SU-DHL-6 (cell line): Measurements from ENCODE around the gene GAPDHS.

ENCODE experiments used
- H2AFZ ChIP-seq: fragments of 200-600 bp; sonication (generic); 2 replicates; pipeline ENCODE4 v1.6.1; 2014; ENCODE audit warnings: low read depth, mild to moderate bottlenecking, moderate library complexity, mixed read lengths, antibody characterized with exemption, low read length; ENCODE audit not compliant: severe bottlenecking
- H3F3A ChIP-seq: fragments of 200-600 bp; shearing (Covaris generic); 2 replicates; pipeline ENCODE4 v1.6.0; 2016; ENCODE audit warnings: antibody characterized with exemption, mild to moderate bottlenecking; ENCODE audit not compliant: insufficient read depth
- H3K27ac ChIP-seq: fragments of 200-600 bp; sonication (generic); 2 replicates; pipeline ENCODE4 v1.5.1; 2016; ENCODE audit warnings: low read depth, mild to moderate bottlenecking, low read length, moderate library complexity, mixed read lengths
- H3K27me3 ChIP-seq: fragments of 200-600 bp; sonication (generic), shearing (Covaris generic); 2 replicates; pipeline ENCODE4 v1.6.0; 2014; ENCODE audit warnings: mild to moderate bottlenecking, low read length
- H3K36me3 ChIP-seq: fragments of 200-600 bp; sonication (generic); 2 replicates; pipeline ENCODE4 v1.6.1; 2014; ENCODE audit warnings: mild to moderate bottlenecking, low read length, mixed read lengths
- H3K4me2 ChIP-seq: fragments of 300-600, 200-600 bp; shearing (Covaris generic), sonication (generic); 2 replicates; pipeline ENCODE4 v1.6.0; 2014; ENCODE audit warnings: low read length, low read depth, mild to moderate bottlenecking; ENCODE audit not compliant: poor library complexity, severe bottlenecking
- H3K4me3 ChIP-seq: fragments of 200-600 bp; sonication (generic); 2 replicates; pipeline ENCODE4 v1.5.1; 2014; ENCODE audit warnings: antibody characterized with exemption, low read length, mild to moderate bottlenecking, mixed read lengths; ENCODE audit not compliant: insufficient read depth, poor library complexity, severe bottlenecking
- H3K79me2 ChIP-seq: fragments of 200-600 bp; sonication (generic); 2 replicates; pipeline ENCODE4 v1.6.1; 2014; ENCODE audit warnings: mild to moderate bottlenecking, low read length, moderate library complexity; ENCODE audit not compliant: insufficient read depth
- H3K9ac ChIP-seq: fragments of 200-600 bp; sonication (generic); 2 replicates; pipeline ENCODE4 v1.7.0; 2014; ENCODE audit warnings: mild to moderate bottlenecking, low read length
- H3K9me2 ChIP-seq: fragments of 200-600 bp; sonication (generic); replicated peaks from 2 replicates; pipeline ENCODE4 v1.6.1; 2014; ENCODE audit warnings: low read length; ENCODE audit not compliant: insufficient read depth
- H3K9me3 ChIP-seq: fragments of 200-600 bp; sonication (generic); 2 replicates; pipeline ENCODE4 v1.6.1; 2014; ENCODE audit warnings: low read length, mixed read lengths; ENCODE audit not compliant: insufficient read depth
- H4K20me1 ChIP-seq: fragments of 200-600 bp; sonication (generic); 2 replicates; pipeline ENCODE4 v1.6.1; 2014; ENCODE audit warnings: low read depth, mild to moderate bottlenecking, antibody characterized with exemption, low read length, moderate library complexity, mixed read lengths
- CTCF ChIP-seq: fragments of 200-600 bp; sonication (generic); IDR thresholded peaks from one replicate; pipeline ENCODE4 v1.5.1; 2017; ENCODE audit warnings: antibody characterized with exemption, mild to moderate bottlenecking, low read length, moderate library complexity; ENCODE audit not compliant: insufficient read depth, poor library complexity, severe bottlenecking
- EZH2phosphoT487 ChIP-seq: fragments of 200-600 bp; sonication (generic), shearing (Covaris generic); conservative IDR thresholded peaks from 2 replicates; pipeline ENCODE4 v1.6.1; 2018; ENCODE audit warnings: mild to moderate bottlenecking, antibody characterized with exemption, low read length, moderate library complexity, mixed read lengths

Gene GAPDHS

GRCh38 chr19:35533201-35533821 is at the start of gene GAPDHS:
Gene GAPDHS (plus strand): TSS chr19:35533456. CDS start chr19:35533528, 72 bp downstream.
- H3F3A ChIP-seq: no peaks in the 10 kb centered on the region
- H4K20me1 ChIP-seq: no peaks in the 10 kb centered on the region
- H3K9ac ChIP-seq: no peak within 1 kb of the TSS
- H3K4me3 ChIP-seq: no peak within 1 kb of the TSS
- H3K27me3 ChIP-seq: no peaks in the 10 kb centered on the region
- H3K27ac ChIP-seq: no peak within 1 kb of the TSS
- TF ChIP-seq CTCF: no peak
- no peaks in the 10 kb centered on the region for H3K36me3 ChIP-seq
- H3K9me2 ChIP-seq: no peaks in the 10 kb centered on the region
- no peaks in the 10 kb centered on the region for H3K79me2 ChIP-seq
- no peak within 1 kb of the TSS for H2AFZ ChIP-seq
- H3K9me3 ChIP-seq: no peaks in the 10 kb centered on the region
- no peak within 1 kb of the TSS for H3K4me2 ChIP-seq

GRCh38 chr19:35484252-35485036 is 48.8 kb upstream of the GAPDHS start:
- no peak overlapping the region for H3K4me3 ChIP-seq
- no peak overlapping the region for H3K4me2 ChIP-seq
- no peaks in the 10 kb centered on the region for H3K36me3 ChIP-seq
- no peaks in the 10 kb centered on the region for H3K27me3 ChIP-seq
- no peaks in the 10 kb centered on the region for H3F3A ChIP-seq
- TF ChIP-seq CTCF: no peak
- H3K9me3 ChIP-seq: no peaks in the 10 kb centered on the region
- H4K20me1 ChIP-seq: no peaks in the 10 kb centered on the region
- no peak overlapping the region for H3K27ac ChIP-seq
- no peak overlapping the region for H3K9ac ChIP-seq
- H2AFZ ChIP-seq: no peak overlapping the region
- H3K79me2 ChIP-seq: no peaks in the 10 kb centered on the region
- no peaks in the 10 kb centered on the region for H3K9me2 ChIP-seq

GRCh38 chr19:35486268-35486708 is 47.0 kb upstream of the GAPDHS start:
- no peak overlapping the region for H3K9ac ChIP-seq
- TF ChIP-seq CTCF (no peak), EZH2phosphoT487 (no peak)
- no peak overlapping the region for H3K4me2 ChIP-seq
- H2AFZ ChIP-seq: no peak overlapping the region
- H3K36me3 ChIP-seq: no peaks in the 10 kb centered on the region
- no peaks in the 10 kb centered on the region for H3K9me2 ChIP-seq
- no peak overlapping the region for H3K27ac ChIP-seq
- H3K79me2 ChIP-seq: no peaks in the 10 kb centered on the region
- H3K4me3 ChIP-seq: no peak overlapping the region
- no peaks in the 10 kb centered on the region for H3K27me3 ChIP-seq
- H4K20me1 ChIP-seq: no peaks in the 10 kb centered on the region
- no peaks in the 10 kb centered on the region for H3F3A ChIP-seq
- no peaks in the 10 kb centered on the region for H3K9me3 ChIP-seq
